Stomach (tissue), 9 donors: ENCODE data around the gene ZCCHC7. TPM values are rescaled to one million over a fixed set of nuclear protein-coding genes. Genes with fewer than 3 reads are reported as not detected.

Experiments used
- DNase-seq, 2 donors: peaks; one replicate each; pipeline versions ENCODE4 v3.0.0 to v3.0.0-alpha.2; 2013 to 2019
- H3K27ac ChIP-seq, 5 donors: fragments of 200-600 bp in 4 of 5; sonication (generic) in 4 of 5; one replicate each; pipeline ENCODE4 v1.5.1; 2013 to 2019; ENCODE audit warnings: mild to moderate bottlenecking in 1 of 5, moderate library complexity in 1 of 5
- H3K27me3 ChIP-seq, 3 donors: fragments of 200-600 bp; sonication (generic); one replicate each; pipeline ENCODE4 v1.5.1; 2017 to 2019; ENCODE audit warnings: mixed run types in 1 of 3
- H3K36me3 ChIP-seq, 4 donors: fragments of 200-600 bp; sonication (generic); 1 replicate in 3 of 4; 2 replicates in 1 of 4; pipeline ENCODE4 v1.5.1; 2016 to 2019
- H3K4me1 ChIP-seq, 4 donors: fragments of 200-600 bp; sonication (generic); one replicate each; pipeline ENCODE4 v1.5.1; 2016 to 2019
- H3K4me3 ChIP-seq, 4 donors: fragments of 200-600 bp; sonication (generic) in 3 of 4; one replicate each; pipeline ENCODE4 v1.5.1; 2016 to 2019; ENCODE audit warnings: mild to moderate bottlenecking in 1 of 4
- H3K9me3 ChIP-seq, 4 donors: fragments of 200-600 bp; sonication (generic); one replicate each; pipeline ENCODE4 v1.5.1; 2016 to 2019
- CTCF ChIP-seq, 7 experiments: fragments of 450-650 bp in 4 of 7; fragments of 200-600 bp in 3 of 7; sonication (generic) in 3 of 7; IDR thresholded peaks; one replicate each; pipeline ENCODE4 v1.5.1; 2016 to 2019; ENCODE audit warnings: antibody characterized with exemption in 7 of 7, control low read depth in 2 of 7, mild to moderate bottlenecking in 1 of 7
- EP300 ChIP-seq: sonication (generic); formaldehyde crosslinking; IDR thresholded peaks from one replicate; pipeline ENCODE4 v1.6.1; 2017; ENCODE audit warnings: antibody characterized with exemption
- POLR2A ChIP-seq, 4 donors: fragments of 450-650 bp; IDR thresholded peaks; one replicate each; pipeline ENCODE4 v1.6.1; 2016; ENCODE audit warnings: antibody characterized with exemption in 4 of 4, control low read depth in 2 of 4, mild to moderate bottlenecking in 1 of 4, moderate library complexity in 1 of 4
- POLR2AphosphoS5 ChIP-seq, 3 donors: sonication (generic); formaldehyde crosslinking; IDR thresholded peaks; one replicate each; pipeline ENCODE4 v1.6.1; 2016; ENCODE audit warnings: antibody characterized with exemption in 3 of 3
- WGBS, 5 donors: extraction: QIAGEN DNeasy Blood & Tissue Kit in 3 of 5; methylation state at CpG; one replicate each; pipeline versions ENCODE4 v1.1.5 to v1.1.7; 2013 to 2018; 5-methylcytosine and 5-hydroxymethylcytosine counted together
- intact Hi-C: fragments of 100-400 bp; cut with DNase I; formaldehyde crosslinking; loops from one replicate; pipeline ENCODE4 v1.15.1; 2023; ENCODE audit warnings: low total_unique reads
- polyA plus RNA-seq, 3 donors: library from polyadenylated mRNA; stranded (reverse); fragments of 200-250 nt; gene quantifications; one replicate each; pipeline ENCODE4 v1.2.3, GENCODE V29; 2013
- total RNA-seq, 5 donors: library from RNA; depleted of rRNA; stranded (reverse); fragments of >200 nt; gene quantifications; one replicate each; pipeline versions ENCODE4 v1.1.0 to v1.2.3, GENCODE V29; 2014 to 2016
- donor health status: healthy with polysubstance abuse.
- donor health status: Bipolar disorder and iron deficiency.
- donor health status: healthy.

The ZCCHC7 gene
- total and polyA plus RNA-seq, 8 donors, result 7.9 to 67.1 (median 17.6) TPM

- TF ChIP-seq EP300, result no peak
- no peak for TF ChIP-seq CTCF (IDR thresholded peaks at IDR 0.05)
- no peak for TF ChIP-seq POLR2AphosphoS5 (IDR thresholded peaks at IDR 0.05)
- intact Hi-C loops, result no loop called here
- Histone ChIP-seq H3K4me1 (peaks cover 0 to 13% (median 0%) of the 10 kb centered on the region in 4 donors), H3K36me3 (no peaks in the 10 kb centered on the region), H3K27me3 (no peaks in the 10 kb centered on the region), H3K9me3 (no peaks in the 10 kb centered on the region), H3K4me3 (no peak overlapping the region), H3K27ac (no peak overlapping the region)
- 48 to 65% (median 58%) methylated on average over 4 of the region's 4 CpGs for WGBS, 5 donors
- no peak for DNase-seq
These were observed 119.0 kb downstream of the ZCCHC7 start for GRCh38 chr9:37239224-37239859.

- no peak overlapping the region for H3K27ac ChIP-seq
- no peaks in the 10 kb centered on the region for H3K36me3 ChIP-seq
- TF ChIP-seq POLR2A (IDR thresholded peaks at IDR 0.05) (no peak), POLR2AphosphoS5 (IDR thresholded peaks at IDR 0.05) (no peak), CTCF (IDR thresholded peaks at IDR 0.05) (no peak), EP300 (no peak)
- 88 to 94% (median 91%) methylated on average over 2 of the region's 2 CpGs for WGBS, 5 donors
- H3K4me3 ChIP-seq, result no peak overlapping the region
- no peak for DNase-seq
- intact Hi-C loops, result no loop called here
- peaks cover 0 to 13% (median 0%) of the 10 kb centered on the region in 4 donors for H3K4me1 ChIP-seq
- H3K27me3 ChIP-seq, result no peaks in the 10 kb centered on the region
- H3K9me3 ChIP-seq, result no peaks in the 10 kb centered on the region
These were observed 119.5 kb downstream of the ZCCHC7 start for GRCh38 chr9:37239921-37240320.

GRCh38 chr9:37241340-37241739, 121.0 kb downstream of the ZCCHC7 start:
- Histone ChIP-seq H3K4me3 (no peak overlapping the region), H3K9me3 (no peaks in the 10 kb centered on the region), H3K36me3 (no peaks in the 10 kb centered on the region), H3K27ac (no peak overlapping the region), H3K4me1 (peaks cover 0 to 13% (median 0%) of the 10 kb centered on the region in 4 donors), H3K27me3 (no peaks in the 10 kb centered on the region)
- no peak for DNase-seq
- no peak for TF ChIP-seq EP300
- no peak for TF ChIP-seq POLR2AphosphoS5 (IDR thresholded peaks at IDR 0.05)
- TF ChIP-seq POLR2A (IDR thresholded peaks at IDR 0.05), result no peak
- no peak for TF ChIP-seq CTCF (IDR thresholded peaks at IDR 0.05)
- WGBS, 5 donors, result 89 to 98% (median 91%) methylated on average over 1 of the region's 1 CpG
- intact Hi-C loops, result no loop called here

- H3K27ac ChIP-seq, result no peak overlapping the region
- no peaks in the 10 kb centered on the region for H3K9me3 ChIP-seq
- peaks cover 0 to 13% (median 0%) of the 10 kb centered on the region in 4 donors for H3K4me1 ChIP-seq
- TF ChIP-seq POLR2AphosphoS5 (IDR thresholded peaks at IDR 0.05) (no peak), CTCF (IDR thresholded peaks at IDR 0.05) (no peak), POLR2A (IDR thresholded peaks at IDR 0.05) (no peak), EP300 (no peak)
- WGBS, 5 donors, result 89 to 96% (median 95%) methylated on average over 1 of the region's 1 CpG
- no peak overlapping the region for H3K4me3 ChIP-seq
- H3K36me3 ChIP-seq, result no peaks in the 10 kb centered on the region
- no peaks in the 10 kb centered on the region for H3K27me3 ChIP-seq
- intact Hi-C loops, result no loop called here
- DNase-seq, result no peak
These were observed 121.7 kb downstream of the ZCCHC7 start for GRCh38 chr9:37242089-37242488.
